A204.1 (cell line): ENCODE data around the gene FOXA1.

ENCODE experiments used
- FAIRE-seq: peaks from 2 replicates; lab custom pipeline; 2012; peaks lifted over from hg19 to GRCh38; lab: Jason Lieb, UNC

Gene FOXA1

DNA sequence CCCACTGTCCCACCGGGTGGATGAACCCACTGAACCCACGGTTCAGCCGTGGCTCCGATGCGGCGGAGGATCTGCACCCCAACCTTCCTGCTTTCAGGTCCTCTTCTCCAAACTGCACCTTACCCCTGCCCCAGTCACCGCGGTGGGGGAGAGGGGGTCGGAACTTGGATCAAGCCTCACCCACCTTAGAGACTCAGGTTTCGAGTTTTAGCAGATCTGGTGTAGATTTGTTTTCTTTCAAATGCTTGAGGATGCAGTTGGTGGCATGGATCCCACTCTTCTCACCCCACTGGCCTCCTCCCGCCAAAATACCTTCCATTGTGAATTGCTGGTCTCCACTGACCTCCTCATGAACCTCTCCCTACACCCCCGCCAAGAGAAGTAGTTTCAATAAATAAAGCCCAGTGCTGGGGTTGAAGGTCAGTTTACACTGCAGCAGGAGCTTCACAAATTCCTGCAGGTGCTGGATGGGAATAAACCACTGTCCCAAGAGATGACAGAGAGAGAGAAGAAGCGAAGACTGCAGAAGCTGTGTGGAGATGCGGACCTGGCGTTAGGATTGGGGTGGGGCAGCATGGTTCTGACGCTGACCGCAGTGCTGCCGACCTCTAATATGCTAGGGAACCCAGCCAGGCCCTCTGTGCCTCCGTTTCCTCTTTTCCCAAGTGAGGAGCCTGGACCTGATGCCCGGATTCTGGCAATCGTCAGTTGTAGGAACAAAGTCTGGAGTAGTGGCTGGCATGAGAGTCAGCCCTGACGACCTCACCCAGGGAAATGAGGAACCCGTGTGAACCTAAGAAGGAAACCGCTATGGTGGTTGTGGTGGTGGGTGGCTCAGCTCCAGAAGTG lies 7.8 kb upstream of the FOXA1 start:
- FAIRE-seq, result no peak

DNA sequence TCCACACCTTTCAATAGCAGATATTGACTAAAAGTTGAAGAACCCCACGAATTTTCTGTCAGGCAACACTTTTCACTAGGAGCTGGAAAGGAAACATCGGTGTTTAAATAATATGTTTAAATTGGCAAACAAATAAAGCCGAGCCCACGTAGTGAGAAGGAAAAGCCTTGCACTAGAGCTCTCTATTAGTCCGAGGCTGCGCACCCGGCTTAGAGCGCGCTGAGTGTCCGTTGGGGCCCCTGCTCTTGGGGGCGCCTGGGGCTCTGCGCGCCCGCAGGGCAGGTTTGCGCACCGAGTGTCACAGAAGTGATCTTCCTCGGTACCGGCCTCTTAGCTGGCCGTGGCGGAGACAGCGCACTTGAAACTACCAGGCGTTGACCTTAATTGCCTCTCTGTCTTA lies 6.8 kb upstream of the FOXA1 start:
- FAIRE-seq, result no peak

DNA sequence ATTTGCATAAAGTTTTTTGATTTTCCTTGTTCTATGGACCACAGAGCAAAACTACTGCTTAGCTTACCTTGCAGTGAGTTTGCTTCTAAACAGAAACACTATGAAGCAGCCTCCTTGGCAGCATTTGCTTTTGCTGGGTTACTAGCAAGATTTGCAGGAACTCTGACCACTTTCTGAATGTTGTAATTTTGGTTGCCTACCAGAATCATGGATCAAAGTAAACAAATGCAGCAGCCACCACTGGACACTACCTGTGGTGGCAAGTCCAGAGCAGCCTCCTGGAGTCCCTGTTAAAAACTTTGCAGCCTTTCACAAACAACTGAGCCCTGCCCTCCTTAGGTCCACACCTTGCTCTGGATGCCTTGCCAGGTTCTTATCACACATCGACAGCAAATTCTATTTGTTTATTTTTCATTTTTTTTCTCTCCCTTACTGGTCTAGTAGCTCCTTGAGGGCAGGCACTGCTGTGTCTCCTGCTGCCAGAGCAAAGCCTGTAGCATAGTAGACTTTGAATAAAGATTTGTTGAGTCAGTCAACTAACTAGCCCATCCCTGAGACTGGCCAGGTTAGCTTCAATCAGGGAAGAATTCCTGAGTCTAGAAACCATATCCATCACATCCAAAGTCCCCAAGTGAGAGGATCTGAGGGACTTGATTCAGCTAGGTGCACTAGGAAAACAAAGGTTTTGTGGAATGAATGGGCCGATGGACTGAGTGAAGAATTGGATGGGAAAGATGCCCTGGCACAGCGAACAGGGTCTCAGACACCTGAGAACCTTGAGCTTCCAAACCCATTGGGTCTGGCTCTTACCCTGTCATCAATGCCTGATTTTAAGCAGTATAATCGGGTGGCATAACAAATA lies 6.1 kb upstream of the FOXA1 start:
- no peak for FAIRE-seq

DNA sequence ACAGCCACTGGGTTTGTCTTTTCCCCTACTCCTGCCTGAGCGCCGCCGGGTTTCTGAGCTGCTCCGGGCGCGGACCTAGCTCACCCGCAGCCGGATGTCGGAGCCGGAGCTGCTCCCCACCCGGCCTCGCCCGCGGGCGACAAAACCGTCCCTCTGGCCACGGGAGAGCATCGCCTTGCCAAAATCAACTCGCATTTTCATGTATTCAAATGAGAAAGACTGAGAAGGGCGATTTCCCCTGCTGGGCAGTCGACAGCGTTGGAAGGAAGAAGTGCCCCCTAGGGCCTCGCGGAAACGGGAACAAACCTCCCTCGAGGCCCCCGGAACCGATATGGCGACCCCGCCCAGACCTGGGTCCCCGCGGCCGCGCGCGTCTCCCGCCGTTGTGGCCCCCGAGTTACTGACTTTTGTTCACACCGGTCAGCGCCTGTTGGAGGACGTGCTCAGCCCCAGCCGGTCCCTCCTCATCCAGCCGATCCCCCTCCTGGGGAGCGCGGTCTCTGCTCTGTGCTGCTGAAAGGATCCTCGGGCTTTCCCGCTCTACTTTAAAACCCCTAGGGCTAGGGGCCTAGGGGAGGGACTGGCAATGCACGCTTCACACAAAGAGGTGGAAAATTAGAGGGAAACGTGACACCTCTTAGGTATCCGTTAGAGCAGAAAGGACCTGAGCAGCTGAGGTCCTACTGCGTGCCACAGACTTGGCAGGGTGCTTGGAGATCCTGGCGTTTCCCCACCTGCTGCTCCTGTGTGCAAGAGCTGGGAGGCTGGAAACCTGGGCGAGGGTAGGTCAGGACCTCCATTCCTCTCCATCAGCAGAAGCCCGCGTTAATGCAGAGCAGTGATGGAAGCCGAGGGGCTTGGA lies 4.7 kb upstream of the FOXA1 start:
- no peak for FAIRE-seq

DNA sequence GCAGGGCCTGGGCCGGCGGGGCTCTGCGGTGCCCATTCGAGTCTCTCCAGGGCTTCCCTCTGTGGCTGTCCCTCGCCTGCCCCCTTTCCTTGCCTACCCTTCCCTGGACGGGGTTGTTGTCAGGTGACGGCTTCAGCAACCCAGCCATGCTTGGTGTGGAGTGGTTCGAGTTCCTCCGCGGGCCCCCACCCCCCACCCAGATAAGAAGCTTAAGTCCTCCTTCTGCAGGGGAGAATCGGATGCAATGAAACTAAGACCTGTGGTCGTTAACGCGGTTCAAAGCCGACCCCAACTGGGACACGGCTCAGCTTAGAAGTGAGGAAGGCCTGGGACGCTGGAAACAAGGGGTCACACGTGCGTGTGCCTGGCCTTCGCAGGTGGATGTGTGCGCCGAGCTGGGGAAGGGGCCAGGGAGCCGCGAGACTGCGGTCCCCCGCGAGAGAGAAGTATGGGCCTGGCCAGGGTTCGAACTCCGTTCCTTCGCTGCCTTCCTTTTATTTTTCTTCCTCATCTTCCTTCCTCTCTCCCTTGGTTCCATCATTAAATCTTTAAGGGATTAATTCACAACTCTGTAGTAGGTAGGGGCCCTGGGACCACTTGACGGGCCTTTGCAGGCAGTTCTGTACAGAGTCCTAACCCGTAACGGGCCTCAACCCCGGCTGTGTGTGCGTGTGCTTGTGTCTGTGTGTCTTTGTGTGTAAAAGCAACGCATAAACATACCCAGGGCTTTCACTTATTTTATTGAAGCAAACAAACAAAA lies 3.9 kb upstream of the FOXA1 start:
- no peak for FAIRE-seq

DNA sequence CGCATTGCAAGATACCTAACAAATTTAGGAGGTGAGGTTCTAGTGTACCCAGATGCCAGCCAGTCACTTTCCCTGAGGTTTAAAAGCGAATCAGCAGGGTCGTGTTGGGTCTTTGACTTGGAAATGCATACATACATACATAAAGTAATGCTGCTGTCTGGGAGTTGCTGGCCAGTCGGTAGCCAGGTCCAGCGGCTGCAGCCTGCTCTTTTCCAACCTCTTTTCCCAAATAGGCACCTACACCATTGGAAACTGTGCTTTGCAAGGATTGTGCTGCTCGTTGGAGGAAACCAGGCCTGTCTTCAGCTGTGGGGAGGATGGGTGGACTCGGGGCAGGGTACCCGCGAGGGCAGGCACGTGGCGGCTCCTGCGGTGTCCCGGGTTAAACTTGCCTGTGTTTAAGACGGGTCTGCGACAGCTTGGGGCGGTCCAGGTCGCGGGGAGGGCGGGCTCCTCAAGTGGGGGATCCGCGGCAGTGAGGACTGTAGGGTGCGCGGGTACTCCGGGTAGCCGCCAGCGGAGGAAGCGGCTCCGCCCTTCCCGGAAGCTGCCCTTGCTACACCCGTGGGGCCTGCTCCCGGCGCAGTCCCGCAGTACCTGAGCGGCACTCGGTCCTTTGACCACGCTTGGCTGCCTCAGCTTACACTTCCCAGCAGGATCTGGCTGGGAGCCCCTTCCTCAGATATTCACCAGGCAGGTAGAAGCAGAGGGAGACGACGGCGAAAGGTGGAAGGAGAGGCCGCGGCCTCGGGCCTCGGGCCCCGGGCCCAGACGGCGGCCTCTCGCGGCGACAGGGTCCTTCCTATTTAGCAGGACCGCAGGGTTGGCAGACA lies 3.1 kb upstream of the FOXA1 start:
- FAIRE-seq, result no peak

DNA sequence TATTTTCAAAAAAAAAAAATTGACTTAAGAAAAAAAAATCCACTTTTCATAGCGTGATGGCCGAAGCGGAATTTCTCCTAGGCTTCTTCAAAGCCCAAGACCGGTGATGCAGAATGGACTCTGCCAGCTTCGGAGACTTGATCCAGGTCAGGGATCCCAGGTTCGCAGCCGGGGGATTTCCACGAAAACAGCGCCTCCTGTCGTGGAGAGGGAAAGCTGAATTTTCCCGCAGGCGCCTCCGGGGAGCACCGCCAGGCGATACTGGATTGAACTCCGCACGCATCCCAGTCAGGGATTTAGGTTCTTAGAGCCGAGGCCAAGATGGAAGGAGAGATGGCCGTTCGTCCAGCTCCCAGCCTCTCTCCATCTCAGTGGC lies 2.5 kb upstream of the FOXA1 start:
- FAIRE-seq, result no peak

DNA sequence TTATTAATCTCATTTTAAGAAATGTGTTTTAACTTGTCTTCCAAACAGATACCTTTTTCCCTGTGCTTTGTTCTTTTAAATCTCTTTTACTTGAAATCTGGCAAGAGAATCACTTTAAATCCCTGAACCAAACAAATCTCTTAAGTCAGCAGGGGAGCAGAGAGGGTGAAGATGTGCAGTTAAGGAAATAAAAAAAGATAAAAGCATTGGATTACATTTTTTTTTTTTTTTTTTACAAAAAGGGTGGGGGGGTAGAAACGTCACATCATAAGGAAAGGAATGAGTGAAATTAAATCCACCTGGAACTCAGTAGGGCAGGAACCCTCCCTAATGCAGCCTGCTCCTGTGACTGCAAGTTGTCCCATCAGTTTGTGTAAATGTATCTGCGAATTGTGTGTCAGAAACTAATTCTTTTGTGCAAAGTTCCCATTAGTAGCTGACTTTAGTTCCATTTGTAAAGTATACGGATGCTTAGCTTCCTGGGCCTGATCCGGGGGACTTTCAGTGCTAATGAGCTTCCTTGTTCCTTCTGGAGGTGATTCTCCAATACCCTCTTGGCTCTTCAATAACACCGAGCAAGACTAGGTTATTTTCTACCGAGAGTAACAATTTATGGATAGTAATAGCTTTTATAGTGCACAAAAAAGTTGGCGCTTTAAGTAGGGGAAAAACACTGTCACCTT lies 1.9 kb upstream of the FOXA1 start:
- FAIRE-seq, result no peak

DNA sequence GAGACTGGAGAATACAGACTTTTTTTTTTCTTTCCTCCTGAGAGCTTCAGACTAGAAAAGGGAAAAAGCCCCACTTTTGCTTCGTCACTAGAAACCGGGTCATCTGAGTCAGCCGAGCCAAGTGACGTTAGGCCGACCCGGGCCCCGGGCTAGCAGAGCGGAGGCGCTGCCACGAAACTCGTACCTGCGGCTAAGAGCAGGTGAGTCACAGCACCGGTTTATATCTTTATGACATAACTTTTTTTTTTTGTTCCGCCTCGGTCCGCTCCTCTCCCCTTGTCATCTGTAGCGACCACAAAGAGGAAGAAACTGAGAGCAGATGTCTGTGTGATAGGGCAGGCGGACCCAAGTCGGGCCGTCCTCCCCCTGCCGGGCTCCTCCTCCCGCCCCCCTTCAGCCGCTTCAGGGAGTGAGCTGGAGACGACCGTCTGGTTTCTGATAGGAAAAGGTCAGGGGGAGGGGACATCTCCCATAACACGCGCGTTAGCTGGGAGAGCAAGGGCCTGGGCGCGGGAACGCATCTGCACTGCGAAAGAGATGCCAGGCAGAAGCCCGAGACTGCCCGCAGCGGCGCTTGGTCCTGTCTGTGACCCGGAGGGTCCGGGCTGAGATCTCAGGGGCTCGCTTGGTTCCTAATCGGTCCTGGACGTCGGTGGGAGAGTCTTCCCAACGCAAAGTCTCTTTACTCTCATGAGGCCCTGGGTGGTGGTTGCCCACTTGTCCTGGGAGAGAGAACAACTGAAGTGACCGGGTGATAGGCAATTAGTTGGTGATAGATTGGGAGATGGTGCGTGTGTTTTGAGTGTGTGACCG lies 966 bp upstream of the FOXA1 start:
- no peak for FAIRE-seq

DNA sequence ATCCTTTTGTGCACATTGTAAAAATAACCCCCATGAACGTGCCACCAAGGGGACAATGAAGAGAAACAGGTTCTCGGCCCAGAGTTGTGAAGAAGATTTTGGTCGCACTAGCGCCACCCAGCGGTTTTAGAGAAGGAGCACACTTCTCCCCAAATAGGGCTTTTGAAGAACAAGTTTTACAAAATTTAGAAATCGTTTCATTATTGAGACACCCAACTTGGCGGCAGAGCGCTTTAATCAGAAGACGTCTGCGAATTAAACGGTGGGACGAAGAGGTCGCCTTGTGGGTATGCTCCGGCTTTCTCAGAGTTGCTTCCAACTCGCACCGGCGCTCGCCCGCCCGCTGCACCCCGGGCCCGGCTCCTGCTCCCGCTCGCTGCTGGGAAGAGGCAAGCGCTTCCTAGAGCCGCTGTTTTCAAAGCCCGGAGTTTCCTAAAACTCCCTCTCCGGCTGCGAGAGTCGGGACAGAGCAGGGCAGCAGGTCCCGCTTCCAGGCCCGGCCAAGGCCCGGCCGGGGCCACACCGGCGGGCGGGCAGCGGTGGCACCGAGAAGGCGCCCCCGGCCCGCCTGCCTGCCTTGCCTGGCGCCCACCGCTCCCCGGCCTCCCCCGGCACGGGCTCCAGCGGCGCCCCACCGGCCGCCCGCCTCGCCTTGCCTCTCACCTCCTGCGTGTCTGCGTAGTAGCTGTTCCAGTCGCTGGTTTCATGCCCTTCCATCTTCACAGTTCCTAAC lies 645 bp downstream of the FOXA1 start:
- FAIRE-seq, result peak; percentile 46

DNA sequence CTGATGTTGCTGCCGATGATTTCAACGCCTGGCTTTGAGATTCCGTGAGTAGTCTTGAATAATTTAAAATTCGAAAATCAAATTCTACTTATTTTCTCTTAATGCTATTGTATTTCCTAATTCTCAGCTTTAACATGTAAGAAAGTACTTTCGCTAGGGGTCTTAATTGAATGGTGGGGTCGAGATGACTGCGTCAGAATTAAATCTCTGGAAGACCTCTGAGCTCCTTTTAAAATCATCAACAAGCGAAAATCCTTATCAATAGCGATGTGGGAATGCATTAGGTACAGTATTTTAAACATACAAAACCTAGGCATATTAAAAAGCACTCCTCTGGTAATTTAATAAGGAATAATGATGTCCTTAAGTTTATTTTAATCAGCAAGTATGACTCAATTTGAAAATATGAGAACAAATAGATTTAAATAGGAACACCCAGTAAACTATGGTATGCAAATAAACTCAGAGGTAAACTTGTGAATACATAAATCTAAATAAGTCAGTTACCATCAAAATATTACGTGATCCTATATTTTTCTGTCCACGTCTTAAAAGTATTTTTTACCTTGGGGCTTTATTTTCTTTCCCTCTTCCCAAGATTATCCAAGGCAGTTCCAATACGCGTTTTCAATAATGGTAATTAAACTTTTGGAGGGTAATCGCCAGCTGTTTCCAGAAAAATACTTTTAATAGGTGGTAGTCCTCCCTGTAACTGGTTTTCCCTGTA lies 1.4 kb downstream of the FOXA1 start:
- no peak for FAIRE-seq

DNA sequence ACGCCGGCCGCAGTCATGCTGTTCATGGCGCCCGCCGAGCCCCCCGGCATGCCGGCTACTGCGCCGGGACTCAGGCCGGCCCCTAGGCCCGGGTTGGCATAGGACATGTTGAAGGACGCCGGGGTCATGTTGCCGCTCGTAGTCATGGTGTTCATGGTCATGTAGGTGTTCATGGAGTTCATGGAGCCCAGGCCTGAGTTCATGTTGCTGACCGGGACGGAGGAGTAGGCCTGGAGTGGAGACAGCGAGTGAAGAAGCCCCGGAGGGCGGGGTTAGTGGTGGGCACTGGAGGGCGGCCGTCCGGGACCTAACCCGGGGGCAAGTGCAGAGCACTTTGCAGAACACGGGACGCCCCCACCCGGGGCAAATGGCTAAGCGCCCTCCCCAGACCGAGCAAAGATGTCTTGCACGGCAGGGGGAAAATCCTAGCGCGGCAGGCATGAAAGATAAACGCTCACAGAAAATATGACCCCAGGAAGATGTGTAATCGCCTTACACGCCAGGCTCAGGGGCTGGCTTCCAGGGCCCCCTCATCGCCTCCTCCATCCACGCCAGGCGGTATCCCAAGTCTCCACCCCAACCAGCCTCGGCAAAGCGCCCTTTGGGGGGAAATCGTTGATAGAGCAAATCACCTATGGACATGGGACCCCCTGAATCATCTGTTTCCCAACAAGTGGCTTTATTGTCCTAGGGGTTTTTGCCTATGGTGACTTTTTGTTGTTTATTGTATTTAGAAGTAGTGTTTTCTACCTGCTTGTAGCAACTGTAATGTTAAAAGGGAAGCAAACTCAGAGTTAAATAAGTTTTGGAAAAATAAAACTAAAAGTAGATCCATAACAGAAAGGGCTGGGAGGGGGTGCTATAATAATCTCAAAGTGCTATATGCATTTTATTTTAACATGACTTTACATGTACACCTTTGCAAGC lies 2.3 kb downstream of the FOXA1 start:
- FAIRE-seq, result no peak

DNA sequence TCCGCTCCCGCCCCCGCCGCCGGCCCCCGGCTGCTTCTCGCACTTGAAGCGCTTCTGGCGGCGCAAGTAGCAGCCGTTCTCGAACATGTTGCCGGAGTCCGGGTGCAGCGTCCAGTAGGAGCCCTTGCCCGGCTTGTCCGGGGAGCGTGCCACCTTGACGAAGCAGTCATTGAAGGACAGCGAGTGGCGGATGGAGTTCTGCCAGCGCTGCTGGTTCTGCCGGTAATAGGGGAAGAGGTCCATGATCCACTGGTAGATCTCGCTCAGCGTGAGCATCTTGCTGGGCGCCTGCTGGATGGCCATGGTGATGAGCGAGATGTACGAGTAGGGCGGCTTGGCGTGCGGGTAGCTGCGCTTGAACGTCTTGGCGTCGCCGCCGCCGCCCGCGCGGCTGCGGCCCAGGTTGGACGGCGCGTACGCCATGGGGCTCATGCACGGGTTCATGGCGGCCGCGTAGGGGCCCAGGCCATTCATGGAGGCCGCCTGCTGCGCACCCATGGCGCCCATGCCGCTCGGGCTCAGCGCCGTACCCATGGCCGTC lies 3.0 kb downstream of the FOXA1 start:
- no peak for FAIRE-seq

DNA sequence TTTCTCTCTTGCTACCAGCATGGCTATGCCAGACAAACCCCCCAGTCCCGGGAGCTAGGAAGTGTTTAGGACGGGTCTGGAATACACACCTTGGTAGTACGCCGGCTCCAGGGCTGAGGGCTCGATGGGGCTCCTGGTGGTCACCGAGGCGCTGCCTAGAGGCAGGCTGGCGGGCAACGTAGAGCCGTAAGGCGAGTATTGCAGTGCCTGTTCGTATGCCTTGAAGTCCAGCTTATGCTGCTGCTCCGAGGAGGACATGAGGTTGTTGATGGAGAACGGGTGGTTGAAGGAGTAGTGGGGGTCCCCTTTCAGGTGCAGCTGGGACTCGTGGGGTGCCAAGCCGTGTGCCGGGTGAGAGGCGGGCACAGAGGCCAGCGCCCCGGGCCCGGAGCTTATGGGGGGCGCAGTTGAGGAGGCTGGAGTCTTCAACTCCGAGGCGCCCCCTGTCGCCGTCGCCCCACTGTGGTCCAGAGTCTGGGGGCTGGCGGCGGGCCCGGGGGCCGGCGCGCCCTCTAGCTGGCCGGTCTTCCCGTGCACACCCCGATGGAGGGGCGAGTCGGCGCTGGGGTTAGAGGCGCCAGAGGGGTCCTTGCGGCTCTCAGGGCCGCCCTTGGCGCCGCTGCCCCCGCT lies 3.6 kb downstream of the FOXA1 start:
- no peak for FAIRE-seq

DNA sequence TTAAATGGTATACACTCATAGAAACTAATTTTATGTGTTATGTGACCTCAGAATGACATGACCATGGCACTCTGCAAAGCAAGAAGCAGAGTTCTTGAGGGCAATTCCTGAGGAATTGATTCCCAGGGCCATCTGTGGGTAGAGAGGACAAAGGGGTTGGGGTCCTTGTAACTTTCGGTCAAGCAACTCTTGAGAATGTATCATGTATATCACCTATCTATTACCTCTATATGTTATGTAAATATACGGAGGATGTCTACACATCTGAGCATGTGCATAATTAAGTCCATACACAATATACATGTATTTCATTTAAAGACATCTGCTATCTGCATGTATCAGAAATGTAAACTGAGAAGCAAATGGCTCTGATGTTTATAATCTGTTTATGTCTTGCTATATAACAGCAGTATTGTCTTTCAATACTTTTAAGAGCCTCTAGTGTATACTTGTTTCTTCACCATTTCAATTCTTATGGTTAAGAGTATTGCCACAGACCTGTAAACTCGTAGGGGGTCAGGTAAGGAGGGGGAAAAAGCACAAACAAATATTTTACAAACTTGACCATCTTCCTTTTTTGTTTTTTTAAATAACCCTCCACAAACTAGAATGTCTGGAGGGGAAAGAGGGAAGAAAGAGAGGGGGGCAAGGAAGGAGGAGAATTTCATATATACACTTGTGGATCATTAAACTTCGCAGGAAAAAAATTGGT lies 4.5 kb downstream of the FOXA1 start:
- no peak for FAIRE-seq
